IPS-15b (cell line): ENCODE results near the gene SV2C.
A peak's percentile ranks its signal among the peaks of the same experiment; 100 is the strongest.

Source experiments
- H3K27me3 ChIP-seq: one replicate; pipeline ENCODE4 v1.6.1; 2013; ENCODE audit warnings: low read length; ENCODE audit not compliant: control insufficient read depth, insufficient read depth
- H3K36me3 ChIP-seq: one replicate; pipeline ENCODE4 v1.6.1; 2013; ENCODE audit warnings: low read length; ENCODE audit not compliant: control insufficient read depth, insufficient read depth
- H3K4me1 ChIP-seq: one replicate; pipeline ENCODE4 v1.6.1; 2013; ENCODE audit warnings: mild to moderate bottlenecking, low read length; ENCODE audit not compliant: control insufficient read depth, insufficient read depth
- H3K4me3 ChIP-seq: one replicate; pipeline ENCODE4 v1.5.1; 2013; ENCODE audit warnings: low read depth, low read length
- H3K9ac ChIP-seq: one replicate; pipeline ENCODE4 v1.6.1; 2013; ENCODE audit warnings: low read depth, mild to moderate bottlenecking, low read length
- H3K9me3 ChIP-seq: one replicate; pipeline ENCODE4 v1.6.1; 2013; ENCODE audit warnings: mild to moderate bottlenecking, low read length; ENCODE audit not compliant: control insufficient read depth, insufficient read depth

SV2C gene

DNA sequence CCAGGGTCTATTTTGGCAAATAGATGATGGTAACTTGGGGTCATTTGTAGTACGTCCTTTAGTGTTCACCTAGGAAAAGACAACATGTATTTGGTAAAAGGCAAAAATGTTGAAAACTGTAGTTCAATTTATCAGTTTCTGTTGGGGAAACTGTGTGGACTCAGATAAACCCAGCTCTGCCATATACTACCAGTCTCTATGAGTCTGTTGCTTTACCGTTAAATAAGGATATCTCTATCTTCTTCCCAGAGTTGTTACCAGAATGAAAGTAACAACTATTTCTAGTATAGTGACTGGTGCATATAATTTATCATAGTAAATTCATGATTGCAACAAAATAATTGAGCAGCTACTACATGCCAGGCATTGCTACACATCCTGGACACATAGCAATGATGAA, 316.1 kb downstream of the SV2C start:
- Histone ChIP-seq H3K27me3 (peaks cover 5% of the 10 kb centered on the region), H3K4me3 (no peak overlapping the region), H3K9me3 (no peaks in the 10 kb centered on the region), H3K36me3 (no peaks in the 10 kb centered on the region), H3K9ac (no peak overlapping the region), H3K4me1 (no peaks in the 10 kb centered on the region)

- H3K9ac ChIP-seq: no peak overlapping the region
- peaks cover 8% of the 10 kb centered on the region for H3K4me1 ChIP-seq
- H3K36me3 ChIP-seq: no peaks in the 10 kb centered on the region
- H3K27me3 ChIP-seq: peaks cover 5% of the 10 kb centered on the region
- no peaks in the 10 kb centered on the region for H3K9me3 ChIP-seq
- no peak overlapping the region for H3K4me3 ChIP-seq
Measured at GRCh38 chr5:76400466-76400865, 317.3 kb downstream of the SV2C start.

- no peaks in the 10 kb centered on the region for H3K9me3 ChIP-seq
- H3K4me1 ChIP-seq: peaks cover 8% of the 10 kb centered on the region
- H3K4me3 ChIP-seq: peak overlapping the region; percentile 70
- no peak overlapping the region for H3K9ac ChIP-seq
- peaks cover 5% of the 10 kb centered on the region for H3K27me3 ChIP-seq
- no peaks in the 10 kb centered on the region for H3K36me3 ChIP-seq
Measured at GRCh38 chr5:76401801-76402250, 318.6 kb downstream of the SV2C start.

DNA sequence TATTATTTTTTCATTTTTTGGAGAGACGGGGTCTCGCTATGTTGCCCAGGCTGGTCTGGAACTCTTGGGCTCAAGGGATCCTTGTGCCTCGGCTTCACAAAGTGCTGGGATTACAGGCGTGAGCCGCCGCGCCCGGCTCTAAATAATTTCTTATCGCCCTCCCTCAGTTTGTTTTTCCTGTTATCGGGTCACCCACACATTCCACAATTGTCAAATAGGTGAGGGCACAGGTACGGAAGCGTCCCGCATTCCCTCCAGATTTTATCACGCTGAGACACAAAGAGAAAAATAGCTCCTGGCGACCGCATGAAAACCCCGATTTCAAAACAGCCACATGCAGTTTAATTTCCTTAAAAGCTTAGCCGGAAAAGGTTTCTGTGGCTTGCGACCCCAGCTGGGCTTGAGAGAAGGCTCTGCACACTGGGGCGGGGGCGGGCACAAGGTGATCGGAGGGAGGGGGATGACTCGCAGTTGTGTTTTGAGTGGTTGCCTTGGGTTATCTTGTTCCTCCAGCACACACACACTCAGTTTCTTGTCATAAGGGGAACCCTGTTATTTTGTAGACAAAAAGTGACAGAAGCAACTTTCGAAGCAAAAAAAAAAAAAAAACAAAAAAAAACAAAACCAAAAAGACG, 319.2 kb downstream of the SV2C start:
- peaks cover 8% of the 10 kb centered on the region for H3K4me1 ChIP-seq
- no peaks in the 10 kb centered on the region for H3K36me3 ChIP-seq
- H3K9ac ChIP-seq: peak overlapping the region; percentile 16
- H3K4me3 ChIP-seq: peak overlapping the region; percentile 70
- H3K27me3 ChIP-seq: peaks cover 5% of the 10 kb centered on the region
- no peaks in the 10 kb centered on the region for H3K9me3 ChIP-seq

DNA sequence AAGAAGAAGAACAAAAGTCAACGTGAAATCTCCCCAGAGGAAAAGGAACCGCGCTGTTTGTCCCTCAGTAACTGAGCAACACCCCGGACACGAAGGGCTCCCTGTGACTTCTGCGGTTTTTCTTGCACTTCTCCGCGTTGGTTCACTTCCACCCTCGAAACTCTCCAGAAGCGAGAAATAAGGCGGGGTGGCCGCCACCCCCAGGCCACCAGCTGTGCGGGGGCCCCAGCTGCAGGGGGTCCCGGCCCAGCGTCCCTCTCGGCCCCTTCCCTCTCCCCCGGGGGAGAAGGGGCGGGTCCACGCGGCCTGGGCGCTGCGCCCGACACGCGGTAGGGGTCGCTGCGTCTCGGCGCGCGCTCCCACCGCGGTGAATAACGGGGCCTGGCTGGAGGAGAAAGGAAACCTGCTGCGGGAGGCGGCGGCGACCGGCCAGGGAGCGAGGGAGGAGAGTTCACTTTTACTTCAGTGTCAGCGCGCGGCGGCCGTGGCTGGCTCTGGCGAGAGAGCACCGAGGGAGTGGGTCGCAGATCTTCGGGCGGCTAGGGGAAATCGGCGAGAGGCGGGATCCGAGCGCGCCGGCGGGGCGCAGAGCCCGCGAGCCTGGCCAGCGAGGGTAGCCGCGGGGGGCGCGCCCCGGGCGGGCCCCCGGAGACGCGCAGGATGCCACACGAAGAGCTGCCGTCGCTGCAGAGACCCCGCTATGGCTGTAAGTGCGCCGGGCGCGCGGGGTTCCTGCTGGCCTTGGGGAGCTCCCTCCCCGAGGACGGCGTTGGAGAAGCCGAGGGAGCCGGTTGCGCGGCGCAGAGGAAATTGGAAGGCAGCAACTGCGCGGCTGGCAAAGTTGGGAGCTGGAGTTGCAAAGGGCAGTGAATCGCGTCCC, 319.9 kb downstream of the SV2C start, which contains the start of gene IQGAP2:
Gene IQGAP2 (plus strand): TSS at position 400 of the 880 bp plus-strand sequence. CDS start 261 bp downstream, at position 661.
- H3K4me3 ChIP-seq: peak within 1 kb of the TSS; percentile 70
- peak within 1 kb of the TSS; percentile 57 for H3K9ac ChIP-seq
- peaks cover 5% of the 10 kb centered on the region for H3K27me3 ChIP-seq
- no peaks in the 10 kb centered on the region for H3K9me3 ChIP-seq
- H3K36me3 ChIP-seq: no peaks in the 10 kb centered on the region
- peaks cover 8% of the 10 kb centered on the region for H3K4me1 ChIP-seq
